Measurements from ENCODE around the gene PIM1.

Gene PIM1

GRCh38 chr6:37158508-37158907 is 11.4 kb upstream of the PIM1 start:
- Histone ChIP-seq H3K4me3 (no peak overlapping the region), H3K9ac (ENCODE audit: insufficient read length) (no peak overlapping the region), H3K27ac (no peak overlapping the region), H3K9me3 (ENCODE audit: low read depth, low read length) (no peaks in the 10 kb centered on the region), H3K36me3 (ENCODE audit: insufficient read depth, low read length) (no peaks in the 10 kb centered on the region)
- no peak for TF ChIP-seq POLR2AphosphoS5 (IDR thresholded peaks at IDR 0.05; ENCODE audit: borderline replicate concordance, low read depth, low read length)
- no peak for DNase-seq (ENCODE audit: low read depth, low spot score)

DNA sequence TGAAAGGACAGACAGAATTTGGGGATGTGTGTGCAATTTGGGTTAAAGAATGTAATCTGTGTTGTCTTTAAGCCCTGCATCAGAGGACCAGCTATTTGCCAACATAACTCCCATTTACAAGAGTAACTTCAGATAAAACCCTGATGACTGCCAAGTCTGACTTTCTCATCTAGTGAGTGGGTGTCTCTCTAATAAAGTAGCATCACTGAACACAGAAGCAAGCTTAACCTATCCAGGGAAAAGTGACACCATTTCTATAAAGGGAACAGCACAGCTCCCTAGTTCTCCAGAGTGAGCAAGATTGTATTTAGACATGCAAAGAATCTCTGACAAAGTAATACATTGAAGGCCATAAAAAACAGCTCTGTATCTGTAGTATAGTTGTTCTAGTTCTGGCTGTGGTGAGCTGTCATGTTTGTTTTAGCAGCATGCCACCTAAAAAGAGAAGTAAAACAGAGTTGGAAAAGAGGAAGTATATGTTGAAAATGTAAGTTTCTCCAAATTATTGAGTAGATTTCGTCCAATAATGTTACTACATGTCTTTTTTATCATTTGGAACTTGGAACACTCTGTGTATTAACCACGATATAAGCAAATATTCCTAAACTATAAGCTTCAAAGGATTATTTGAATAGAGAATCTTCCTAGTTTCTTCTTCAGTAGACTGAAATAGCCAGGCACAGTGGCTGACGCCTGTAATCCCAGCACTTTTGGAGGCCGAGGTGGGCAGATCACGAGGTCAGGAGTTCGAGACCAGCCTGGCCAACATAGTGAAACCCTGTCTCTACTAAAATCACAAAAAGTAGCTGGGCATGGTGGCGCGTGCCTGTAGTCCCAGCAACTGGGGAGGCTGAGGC is 8.8 kb upstream of the PIM1 start:
- Histone ChIP-seq H3K36me3 (ENCODE audit: insufficient read depth, low read length) (no peaks in the 10 kb centered on the region), H3K27ac (no peak overlapping the region), H3K4me3 (no peak overlapping the region), H3K9me3 (ENCODE audit: low read depth, low read length) (no peaks in the 10 kb centered on the region), H3K9ac (ENCODE audit: insufficient read length) (no peak overlapping the region)
- DNase-seq (ENCODE audit: low read depth, low spot score), result no peak
- TF ChIP-seq POLR2AphosphoS5 (IDR thresholded peaks at IDR 0.05; ENCODE audit: borderline replicate concordance, low read depth, low read length) (no peak), FOXP2 (optimal IDR thresholded peaks at IDR 0.05; ENCODE audit: control extremely low read depth, extremely low read length, insufficient read depth) (no peak), EZH2 (IDR thresholded peaks at IDR 0.05) (no peak)

DNA sequence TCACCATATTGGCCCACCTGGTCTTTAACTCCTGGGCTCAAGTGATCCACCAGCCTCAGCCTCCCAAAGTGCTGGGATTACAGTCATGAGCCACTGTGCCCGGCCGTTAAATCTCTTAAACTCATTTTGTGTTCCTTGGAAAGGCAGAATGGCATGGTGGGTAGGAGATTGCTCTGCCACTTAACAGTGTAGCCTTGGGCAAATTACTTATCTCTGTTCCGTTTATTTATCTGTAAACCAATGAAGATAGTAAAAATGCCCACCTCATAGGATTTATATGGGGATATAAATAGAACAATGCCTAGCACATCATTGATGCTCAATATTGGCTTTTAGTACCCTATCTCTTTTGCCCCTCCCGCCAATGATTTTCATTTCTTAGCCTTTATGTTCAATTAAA is 7.2 kb upstream of the PIM1 start:
- DNase-seq (ENCODE audit: low read depth, low spot score), result no peak
- Histone ChIP-seq H3K9me3 (ENCODE audit: low read depth, low read length) (no peaks in the 10 kb centered on the region), H3K27ac (peak overlapping the region; percentile 85), H3K4me3 (no peak overlapping the region), H3K9ac (ENCODE audit: insufficient read length) (no peak overlapping the region), H3K36me3 (ENCODE audit: insufficient read depth, low read length) (no peaks in the 10 kb centered on the region)
- TF ChIP-seq POLR2AphosphoS5 (IDR thresholded peaks at IDR 0.05; ENCODE audit: borderline replicate concordance, low read depth, low read length) (no peak), FOXP2 (optimal IDR thresholded peaks at IDR 0.05; ENCODE audit: control extremely low read depth, extremely low read length, insufficient read depth) (no peak), EZH2 (IDR thresholded peaks at IDR 0.05) (no peak)

DNA sequence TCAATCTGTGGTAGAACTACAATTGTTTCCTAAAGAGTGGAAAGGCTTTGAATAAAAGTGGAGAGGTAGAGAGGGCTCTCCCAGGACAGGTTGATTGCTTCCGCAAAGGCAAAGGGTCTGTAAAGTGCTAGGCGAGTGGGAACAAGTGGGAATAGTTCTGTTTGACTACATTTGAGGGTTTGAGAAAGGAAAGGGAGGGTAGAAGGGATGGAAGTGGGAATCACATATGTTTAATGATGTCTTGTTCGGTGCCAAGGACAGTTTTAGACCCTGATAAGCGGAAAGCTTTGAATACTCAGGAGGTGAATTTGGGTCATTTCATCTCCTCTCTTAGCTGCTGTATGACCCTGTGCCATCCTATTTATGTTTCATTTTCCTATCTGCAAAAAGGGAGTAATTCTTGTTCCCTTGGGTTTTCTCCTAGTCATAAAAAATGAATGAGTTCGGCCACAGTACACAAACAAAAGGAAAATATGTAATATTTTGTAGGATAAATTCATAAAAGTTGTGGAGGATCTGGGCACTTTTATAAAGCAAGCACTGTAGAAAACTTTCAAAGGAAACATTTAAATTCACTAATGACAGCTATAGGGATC is 1.7 kb upstream of the PIM1 start:
- no peak for DNase-seq (ENCODE audit: low read depth, low spot score)
- Histone ChIP-seq H3K9me3 (ENCODE audit: low read depth, low read length) (no peaks in the 10 kb centered on the region), H3K9ac (ENCODE audit: insufficient read length) (peak overlapping the region; percentile 93), H3K27ac (peak overlapping the region; percentile 49; the same call in 1 of the 2 replicates), H3K4me3 (peak overlapping the region; percentile 6; the same call in 1 of the 2 replicates), H3K36me3 (ENCODE audit: insufficient read depth, low read length) (peaks cover 5% of the 10 kb centered on the region; the same call in 1 of the 2 replicates)
- no peak for TF ChIP-seq POLR2AphosphoS5 (IDR thresholded peaks at IDR 0.05; ENCODE audit: borderline replicate concordance, low read depth, low read length)

GRCh38 chr6:37168811-37169495 is 999 bp upstream of the PIM1 start:
- Histone ChIP-seq H3K9me3 (ENCODE audit: low read depth, low read length) (no peaks in the 10 kb centered on the region), H3K36me3 (ENCODE audit: insufficient read depth, low read length) (peaks cover 6% of the 10 kb centered on the region; the same call in 1 of the 2 replicates), H3K9ac (ENCODE audit: insufficient read length) (peak overlapping the region; percentile 93), H3K27ac (peak overlapping the region; percentile 82), H3K4me3 (peak overlapping the region; percentile 94)
- DNase-seq (ENCODE audit: low read depth, low spot score), result no peak
- TF ChIP-seq POLR2AphosphoS5 (IDR thresholded peaks at IDR 0.05; ENCODE audit: borderline replicate concordance, low read depth, low read length) (no peak), EZH2 (IDR thresholded peaks at IDR 0.05) (no peak), FOXP2 (optimal IDR thresholded peaks at IDR 0.05; ENCODE audit: control extremely low read depth, extremely low read length, insufficient read depth) (no peak)

DNA sequence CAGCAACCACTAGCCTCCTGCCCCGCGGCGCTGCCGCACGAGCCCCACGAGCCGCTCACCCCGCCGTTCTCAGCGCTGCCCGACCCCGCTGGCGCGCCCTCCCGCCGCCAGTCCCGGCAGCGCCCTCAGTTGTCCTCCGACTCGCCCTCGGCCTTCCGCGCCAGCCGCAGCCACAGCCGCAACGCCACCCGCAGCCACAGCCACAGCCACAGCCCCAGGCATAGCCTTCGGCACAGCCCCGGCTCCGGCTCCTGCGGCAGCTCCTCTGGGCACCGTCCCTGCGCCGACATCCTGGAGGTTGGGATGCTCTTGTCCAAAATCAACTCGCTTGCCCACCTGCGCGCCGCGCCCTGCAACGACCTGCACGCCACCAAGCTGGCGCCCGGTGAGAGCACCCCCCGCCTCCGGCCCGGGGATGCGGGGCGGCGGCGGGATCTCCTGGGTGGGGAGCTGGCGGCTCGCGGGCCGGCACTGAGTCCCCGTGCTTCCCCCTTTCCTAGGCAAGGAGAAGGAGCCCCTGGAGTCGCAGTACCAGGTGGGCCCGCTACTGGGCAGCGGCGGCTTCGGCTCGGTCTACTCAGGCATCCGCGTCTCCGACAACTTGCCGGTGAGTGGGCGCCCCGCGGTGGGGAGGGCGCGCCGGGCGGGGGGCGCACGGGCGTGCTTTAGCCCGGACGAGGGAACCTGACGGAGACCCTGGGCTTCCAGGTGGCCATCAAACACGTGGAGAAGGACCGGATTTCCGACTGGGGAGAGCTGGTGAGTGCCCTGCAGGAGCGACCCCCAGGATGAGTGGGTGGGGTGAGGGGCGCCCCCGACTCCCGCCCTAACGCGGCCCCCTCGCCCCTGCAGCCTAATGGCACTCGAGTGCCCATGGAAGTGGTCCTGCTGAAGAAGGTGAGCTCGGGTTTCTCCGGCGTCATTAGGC is 585 bp downstream of the PIM1 start:
- H3K27ac ChIP-seq, result no peak overlapping the region
- H3K4me3 ChIP-seq, result peak overlapping the region; percentile 87
- peaks cover 11% of the 10 kb centered on the region; the same call in 1 of the 2 replicates for H3K36me3 ChIP-seq (ENCODE audit: insufficient read depth, low read length)
- peak overlapping the region; percentile 51 for H3K9ac ChIP-seq (ENCODE audit: insufficient read length)
- H3K9me3 ChIP-seq (ENCODE audit: low read depth, low read length), result no peaks in the 10 kb centered on the region
- no peak for DNase-seq (ENCODE audit: low read depth, low spot score)
- TF ChIP-seq POLR2AphosphoS5 (IDR thresholded peaks at IDR 0.05; ENCODE audit: borderline replicate concordance, low read depth, low read length) (no peak), EZH2 (IDR thresholded peaks at IDR 0.05) (no peak), FOXP2 (optimal IDR thresholded peaks at IDR 0.05; ENCODE audit: control extremely low read depth, extremely low read length, insufficient read depth) (no peak)

- no peak for DNase-seq (ENCODE audit: low read depth, low spot score)
- H3K27ac ChIP-seq, result no peak overlapping the region
- peak overlapping the region; percentile 8 for H3K9ac ChIP-seq (ENCODE audit: insufficient read length)
- peaks cover 11% of the 10 kb centered on the region; the same call in 1 of the 2 replicates for H3K36me3 ChIP-seq (ENCODE audit: insufficient read depth, low read length)
- H3K4me3 ChIP-seq, result peak overlapping the region; percentile 87
- no peaks in the 10 kb centered on the region for H3K9me3 ChIP-seq (ENCODE audit: low read depth, low read length)
- TF ChIP-seq POLR2AphosphoS5 (IDR thresholded peaks at IDR 0.05; ENCODE audit: borderline replicate concordance, low read depth, low read length) (no peak), FOXP2 (optimal IDR thresholded peaks at IDR 0.05; ENCODE audit: control extremely low read depth, extremely low read length, insufficient read depth) (no peak), EZH2 (IDR thresholded peaks at IDR 0.05) (no peak)
Measured at GRCh38 chr6:37171201-37171969, 1.4 kb downstream of the PIM1 start.
